ENCODE results near the gene SGPL1. TPM values are rescaled to one million over a fixed set of nuclear protein-coding genes. Genes with fewer than 3 reads are reported as not detected.

The SGPL1 gene
- total and polyA plus RNA-seq, 5 donors from 2014 or later, result 12.8 to 30.4 (median 15.0) TPM

DNA sequence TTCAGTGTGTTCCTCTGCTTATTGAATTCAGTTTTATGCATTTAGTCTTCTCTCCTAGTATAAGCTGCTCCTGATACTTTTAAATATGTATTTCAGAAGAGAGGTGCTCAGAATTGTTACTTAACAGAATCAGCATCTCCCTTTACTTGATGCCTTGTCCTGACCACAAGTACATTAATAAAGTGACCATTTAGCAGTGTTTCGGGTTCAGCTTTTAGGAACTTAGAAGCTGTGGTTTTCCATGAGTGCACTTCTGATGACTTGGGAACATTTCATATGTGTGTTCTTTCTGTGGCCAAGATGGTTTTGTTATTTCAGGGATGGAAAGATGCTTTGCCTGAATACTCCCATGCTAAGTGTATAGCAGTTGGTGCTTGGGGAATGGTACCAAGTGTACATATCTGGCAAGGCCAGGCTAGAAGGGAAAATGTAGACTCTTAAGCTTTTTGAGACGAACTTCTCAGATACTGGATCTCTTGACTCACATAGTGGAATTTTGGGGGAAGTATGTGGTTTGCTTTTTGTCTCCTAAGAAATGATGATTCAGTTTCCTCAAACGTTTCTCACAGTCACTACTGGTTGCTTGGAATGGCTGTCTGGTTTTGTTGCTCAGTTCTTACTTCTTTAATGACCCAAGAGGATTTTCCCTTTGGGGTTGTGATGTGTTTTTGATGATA lies 17.2 kb downstream of the SGPL1 start:
- peaks cover 10 to 26% (median 12%) of the 10 kb centered on the region in 4 donors for H3K4me1 Mint-ChIP-seq
- peaks cover 47% of the 10 kb centered on the region for H3K36me3 Mint-ChIP-seq
- Histone ChIP-seq H3K27ac (ENCODE audit: insufficient read depth, low read length, poor library complexity, severe bottlenecking) (no peak overlapping the region), H3K4me1 (ENCODE audit: control insufficient read depth, insufficient read depth, low read length, poor library complexity, severe bottlenecking) (no peaks in the 10 kb centered on the region), H3K4me3 (ENCODE audit: low read depth, low read length) (no peak overlapping the region), H3K9me3 (ENCODE audit: control insufficient read depth in 2 of 2, low read length in 2 of 2) (peaks cover 0 to 6% of the 10 kb centered on the region in 2 experiments), H3K36me3 (ENCODE audit: control insufficient read depth, insufficient read depth, low read length) (peaks cover 15% of the 10 kb centered on the region), H3K27me3 (ENCODE audit: control insufficient read depth, insufficient read depth, low read length) (no peaks in the 10 kb centered on the region)
- peaks cover 0 to 6% (median 2%) of the 10 kb centered on the region in 7 donors for H3K9me3 Mint-ChIP-seq
- no peaks in the 10 kb centered on the region for H3K27me3 Mint-ChIP-seq
- H3K27ac Mint-ChIP-seq, result peak overlapping the region in 1 of 3 donors; percentile 18
- no peak overlapping the region for H3K4me3 Mint-ChIP-seq
- ATAC-seq (ENCODE audit: low read depth in 2 of 2), result no peak
- no peak for DNase-seq

- Mint-ChIP-seq H3K36me3 (peaks cover 51% of the 10 kb centered on the region), H3K27me3 (no peaks in the 10 kb centered on the region), H3K9me3 (peaks cover 0 to 6% (median 2%) of the 10 kb centered on the region in 7 donors), H3K27ac (no peak overlapping the region), H3K4me3 (no peak overlapping the region), H3K4me1 (peaks cover 14 to 29% (median 17%) of the 10 kb centered on the region in 4 donors)
- H3K36me3 ChIP-seq (ENCODE audit: control insufficient read depth, insufficient read depth, low read length), result peaks cover 16% of the 10 kb centered on the region
- H3K4me3 ChIP-seq (ENCODE audit: low read depth, low read length), result no peak overlapping the region
- H3K9me3 ChIP-seq (ENCODE audit: control insufficient read depth in 2 of 2, low read length in 2 of 2), result peaks cover 0 to 6% of the 10 kb centered on the region in 2 experiments
- H3K27ac ChIP-seq (ENCODE audit: insufficient read depth, low read length, poor library complexity, severe bottlenecking), result no peak overlapping the region
- no peaks in the 10 kb centered on the region for H3K27me3 ChIP-seq (ENCODE audit: control insufficient read depth, insufficient read depth, low read length)
- no peak for ATAC-seq (ENCODE audit: low read depth in 2 of 2)
- H3K4me1 ChIP-seq (ENCODE audit: control insufficient read depth, insufficient read depth, low read length, poor library complexity, severe bottlenecking), result no peaks in the 10 kb centered on the region
- no peak for DNase-seq
Measured at GRCh38 chr10:70833601-70834000, 17.9 kb downstream of the SGPL1 start.

DNA sequence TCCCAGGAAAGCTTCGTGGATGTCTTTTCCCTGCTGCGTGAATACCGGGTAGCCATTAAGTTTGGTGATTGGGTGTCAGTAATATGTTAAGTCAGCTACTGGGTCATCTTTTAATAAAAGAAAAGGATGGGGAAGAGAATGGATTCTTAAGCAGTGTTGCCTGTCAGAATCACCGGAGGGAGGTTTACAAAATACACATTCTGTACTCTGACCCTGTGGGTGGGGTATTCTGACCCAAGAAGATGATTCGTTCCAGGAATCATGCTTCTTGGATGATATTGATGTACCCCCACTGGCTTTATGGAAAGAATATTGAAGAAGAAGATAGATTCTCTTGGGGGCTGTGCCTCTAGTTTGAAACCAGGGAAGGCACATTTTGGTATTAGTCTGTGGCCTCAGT lies 18.3 kb downstream of the SGPL1 start:
- Mint-ChIP-seq H3K4me3 (no peak overlapping the region), H3K4me1 (peaks cover 14 to 29% (median 17%) of the 10 kb centered on the region in 4 donors), H3K27ac (no peak overlapping the region), H3K36me3 (peaks cover 48% of the 10 kb centered on the region), H3K9me3 (peaks cover 0 to 6% (median 2%) of the 10 kb centered on the region in 7 donors), H3K27me3 (no peaks in the 10 kb centered on the region)
- no peaks in the 10 kb centered on the region for H3K4me1 ChIP-seq (ENCODE audit: control insufficient read depth, insufficient read depth, low read length, poor library complexity, severe bottlenecking)
- peaks cover 0 to 6% of the 10 kb centered on the region in 2 experiments for H3K9me3 ChIP-seq (ENCODE audit: control insufficient read depth in 2 of 2, low read length in 2 of 2)
- no peak overlapping the region for H3K27ac ChIP-seq (ENCODE audit: insufficient read depth, low read length, poor library complexity, severe bottlenecking)
- ATAC-seq (ENCODE audit: low read depth in 2 of 2), result no peak
- peaks cover 13% of the 10 kb centered on the region for H3K36me3 ChIP-seq (ENCODE audit: control insufficient read depth, insufficient read depth, low read length)
- H3K4me3 ChIP-seq (ENCODE audit: low read depth, low read length), result no peak overlapping the region
- no peaks in the 10 kb centered on the region for H3K27me3 ChIP-seq (ENCODE audit: control insufficient read depth, insufficient read depth, low read length)
- DNase-seq, result no peak

- peaks cover 0 to 6% (median 2%) of the 10 kb centered on the region in 7 donors for H3K9me3 Mint-ChIP-seq
- H3K4me3 ChIP-seq (ENCODE audit: low read depth, low read length), result no peak overlapping the region
- ATAC-seq (ENCODE audit: low read depth in 2 of 2) (no peak), DNase-seq (no peak)
- peaks cover 0 to 6% of the 10 kb centered on the region in 2 experiments for H3K9me3 ChIP-seq (ENCODE audit: control insufficient read depth in 2 of 2, low read length in 2 of 2)
- peaks cover 13% of the 10 kb centered on the region for H3K36me3 ChIP-seq (ENCODE audit: control insufficient read depth, insufficient read depth, low read length)
- H3K4me3 Mint-ChIP-seq, result no peak overlapping the region
- no peaks in the 10 kb centered on the region for H3K27me3 Mint-ChIP-seq
- no peaks in the 10 kb centered on the region for H3K4me1 ChIP-seq (ENCODE audit: control insufficient read depth, insufficient read depth, low read length, poor library complexity, severe bottlenecking)
- no peak overlapping the region for H3K27ac ChIP-seq (ENCODE audit: insufficient read depth, low read length, poor library complexity, severe bottlenecking)
- no peaks in the 10 kb centered on the region for H3K27me3 ChIP-seq (ENCODE audit: control insufficient read depth, insufficient read depth, low read length)
- H3K27ac Mint-ChIP-seq, result no peak overlapping the region
- H3K36me3 Mint-ChIP-seq, result peaks cover 47% of the 10 kb centered on the region
- H3K4me1 Mint-ChIP-seq, result peaks cover 14 to 27% (median 17%) of the 10 kb centered on the region in 4 donors
Measured at GRCh38 chr10:70834441-70835151, 18.8 kb downstream of the SGPL1 start.

- no peaks in the 10 kb centered on the region for H3K27me3 Mint-ChIP-seq
- peaks cover 12% of the 10 kb centered on the region for H3K36me3 ChIP-seq (ENCODE audit: control insufficient read depth, insufficient read depth, low read length)
- no peaks in the 10 kb centered on the region for H3K27me3 ChIP-seq (ENCODE audit: control insufficient read depth, insufficient read depth, low read length)
- H3K36me3 Mint-ChIP-seq, result peaks cover 47% of the 10 kb centered on the region
- H3K27ac ChIP-seq (ENCODE audit: insufficient read depth, low read length, poor library complexity, severe bottlenecking), result no peak overlapping the region
- no peak overlapping the region for H3K4me3 Mint-ChIP-seq
- DNase-seq (no peak), ATAC-seq (ENCODE audit: low read depth in 2 of 2) (no peak)
- peaks cover 0 to 6% (median 2%) of the 10 kb centered on the region in 7 donors for H3K9me3 Mint-ChIP-seq
- H3K4me3 ChIP-seq (ENCODE audit: low read depth, low read length), result no peak overlapping the region
- H3K4me1 ChIP-seq (ENCODE audit: control insufficient read depth, insufficient read depth, low read length, poor library complexity, severe bottlenecking), result peaks cover 2% of the 10 kb centered on the region
- peaks cover 0 to 6% of the 10 kb centered on the region in 2 experiments for H3K9me3 ChIP-seq (ENCODE audit: control insufficient read depth in 2 of 2, low read length in 2 of 2)
- H3K4me1 Mint-ChIP-seq, result peaks cover 8 to 38% (median 24%) of the 10 kb centered on the region in 4 donors
- H3K27ac Mint-ChIP-seq, result no peak overlapping the region
Measured at GRCh38 chr10:70836319-70836718, 20.6 kb downstream of the SGPL1 start.

DNA sequence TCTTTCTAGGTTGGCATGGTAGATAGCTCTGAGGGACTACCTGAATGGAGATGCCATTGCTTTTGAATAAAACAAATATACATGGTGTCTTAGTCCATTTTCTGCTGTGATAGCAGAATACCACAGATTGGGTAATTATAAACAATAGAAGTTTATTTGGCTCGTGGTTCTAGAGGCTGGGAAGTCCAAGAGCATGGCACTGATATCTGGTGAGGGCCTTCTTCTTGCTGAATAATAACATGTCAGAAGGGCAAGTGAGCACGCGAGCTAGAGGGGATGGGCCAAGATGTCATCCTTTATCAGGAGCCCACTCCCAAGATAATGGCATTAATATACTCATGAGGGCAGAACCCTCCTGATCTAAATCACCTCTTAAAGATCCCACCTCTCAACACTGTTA lies 21.9 kb downstream of the SGPL1 start:
- Mint-ChIP-seq H3K27me3 (no peaks in the 10 kb centered on the region), H3K9me3 (peaks cover 0 to 6% (median 2%) of the 10 kb centered on the region in 7 donors), H3K4me1 (peaks cover 8 to 47% (median 28%) of the 10 kb centered on the region in 4 donors), H3K4me3 (no peak overlapping the region), H3K27ac (no peak overlapping the region), H3K36me3 (peaks cover 46% of the 10 kb centered on the region)
- H3K4me3 ChIP-seq (ENCODE audit: low read depth, low read length), result no peak overlapping the region
- H3K27ac ChIP-seq (ENCODE audit: insufficient read depth, low read length, poor library complexity, severe bottlenecking), result no peak overlapping the region
- peaks cover 0 to 6% of the 10 kb centered on the region in 2 experiments for H3K9me3 ChIP-seq (ENCODE audit: control insufficient read depth in 2 of 2, low read length in 2 of 2)
- DNase-seq (no peak), ATAC-seq (ENCODE audit: low read depth in 2 of 2) (no peak)
- H3K36me3 ChIP-seq (ENCODE audit: control insufficient read depth, insufficient read depth, low read length), result peaks cover 10% of the 10 kb centered on the region
- H3K27me3 ChIP-seq (ENCODE audit: control insufficient read depth, insufficient read depth, low read length), result no peaks in the 10 kb centered on the region
- peaks cover 2% of the 10 kb centered on the region for H3K4me1 ChIP-seq (ENCODE audit: control insufficient read depth, insufficient read depth, low read length, poor library complexity, severe bottlenecking)

DNA sequence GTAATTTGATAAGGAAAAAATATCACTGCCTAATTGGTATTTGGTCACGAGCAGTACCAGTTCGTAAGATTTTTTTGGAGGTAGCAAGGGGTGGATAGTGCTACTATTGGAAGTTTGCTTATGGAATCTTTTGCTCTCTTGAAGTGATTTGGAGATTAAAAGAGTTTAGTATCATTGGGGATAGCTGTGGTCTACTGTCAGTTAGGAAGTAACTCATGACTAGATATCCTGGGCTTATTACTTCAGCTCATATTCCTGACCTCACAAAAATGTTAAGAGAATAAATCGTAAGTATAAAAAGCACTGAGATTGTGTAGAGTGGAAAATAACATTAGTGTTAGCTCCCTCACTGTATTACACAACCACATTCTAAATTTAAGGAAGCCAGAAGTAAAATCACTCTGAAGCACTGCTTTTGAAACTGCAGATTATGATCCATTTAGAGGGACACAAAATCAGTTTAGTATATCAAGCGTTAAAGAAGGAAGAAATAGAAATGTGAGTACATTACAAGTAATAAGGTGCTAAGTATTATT lies 22.6 kb downstream of the SGPL1 start:
- DNase-seq, result no peak
- Mint-ChIP-seq H3K9me3 (peaks cover 0 to 6% (median 2%) of the 10 kb centered on the region in 7 donors), H3K4me1 (peaks cover 8 to 44% (median 23%) of the 10 kb centered on the region in 4 donors), H3K36me3 (peaks cover 50% of the 10 kb centered on the region), H3K4me3 (no peak overlapping the region), H3K27ac (no peak overlapping the region), H3K27me3 (no peaks in the 10 kb centered on the region)
- Histone ChIP-seq H3K27me3 (ENCODE audit: control insufficient read depth, insufficient read depth, low read length) (no peaks in the 10 kb centered on the region), H3K4me3 (ENCODE audit: low read depth, low read length) (no peak overlapping the region), H3K27ac (ENCODE audit: insufficient read depth, low read length, poor library complexity, severe bottlenecking) (no peak overlapping the region), H3K4me1 (ENCODE audit: control insufficient read depth, insufficient read depth, low read length, poor library complexity, severe bottlenecking) (peaks cover 2% of the 10 kb centered on the region), H3K9me3 (ENCODE audit: control insufficient read depth in 2 of 2, low read length in 2 of 2) (peaks cover 0 to 6% of the 10 kb centered on the region in 2 experiments), H3K36me3 (ENCODE audit: control insufficient read depth, insufficient read depth, low read length) (peaks cover 10% of the 10 kb centered on the region)
- no peak for ATAC-seq (ENCODE audit: low read depth in 2 of 2)

All from CD4-positive, CD25-positive, alpha-beta regulatory T cell (primary cell).